ENCODE measurements around the gene CYTH4.

The CYTH4 gene

DNA sequence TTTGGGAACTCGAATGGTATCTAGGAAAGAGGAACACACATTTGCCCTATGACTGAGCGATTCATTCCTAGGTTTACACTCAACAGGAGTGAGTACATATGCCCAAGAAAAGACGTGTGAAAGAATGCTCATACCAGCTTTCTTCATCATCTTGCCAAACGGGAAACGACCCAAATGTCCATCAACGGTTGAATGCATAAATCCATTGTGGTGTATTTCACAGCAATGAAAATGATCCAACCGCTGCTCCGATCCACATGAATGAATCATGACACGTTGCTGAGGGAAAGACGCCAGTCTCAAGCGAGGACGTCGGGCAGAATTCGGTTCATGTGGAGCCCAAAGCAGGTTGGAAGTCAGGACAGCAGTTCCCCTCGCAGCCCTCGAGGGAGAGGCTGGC is 71.5 kb downstream of the CYTH4 start:
- no peak for DNase-seq

DNA sequence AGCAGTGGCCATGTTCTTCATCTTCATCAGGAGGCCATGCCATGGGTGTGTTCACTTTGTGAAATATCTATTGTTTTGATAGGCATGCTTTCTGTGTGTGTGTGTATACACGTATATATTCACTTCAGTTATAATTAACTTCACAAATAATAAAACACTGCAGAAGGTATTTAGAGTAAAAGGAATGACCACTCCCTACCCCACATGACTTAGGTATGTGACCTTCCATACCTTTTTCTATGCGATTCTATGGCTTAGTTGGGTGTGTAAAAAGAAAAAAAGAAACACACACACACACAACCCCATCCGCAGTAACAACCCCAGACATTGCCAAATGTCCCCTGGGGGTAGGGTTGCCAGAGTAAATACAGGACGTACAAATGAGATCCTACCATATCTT is 72.0 kb downstream of the CYTH4 start:
- DNase-seq: no peak

DNA sequence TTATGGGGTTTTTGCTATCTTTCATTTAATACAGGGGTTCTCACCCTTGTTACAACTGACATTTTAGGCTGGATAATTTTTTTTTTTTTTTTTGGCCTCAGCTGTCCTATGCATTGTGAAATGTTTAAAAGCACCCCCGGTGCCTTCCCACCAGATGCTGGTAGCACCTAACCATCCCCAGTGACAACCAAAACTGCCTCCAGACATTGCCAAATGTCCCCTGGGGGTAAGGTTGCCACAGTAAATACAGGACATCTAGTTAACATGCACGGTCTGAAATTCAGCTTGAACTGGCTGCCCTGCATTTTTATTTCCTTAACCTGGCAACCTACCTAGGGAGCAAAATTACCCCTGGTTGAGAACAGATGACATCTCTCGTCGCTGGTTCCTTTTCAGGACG is 72.4 kb downstream of the CYTH4 start:
- DNase-seq: peak; percentile 88

DNA sequence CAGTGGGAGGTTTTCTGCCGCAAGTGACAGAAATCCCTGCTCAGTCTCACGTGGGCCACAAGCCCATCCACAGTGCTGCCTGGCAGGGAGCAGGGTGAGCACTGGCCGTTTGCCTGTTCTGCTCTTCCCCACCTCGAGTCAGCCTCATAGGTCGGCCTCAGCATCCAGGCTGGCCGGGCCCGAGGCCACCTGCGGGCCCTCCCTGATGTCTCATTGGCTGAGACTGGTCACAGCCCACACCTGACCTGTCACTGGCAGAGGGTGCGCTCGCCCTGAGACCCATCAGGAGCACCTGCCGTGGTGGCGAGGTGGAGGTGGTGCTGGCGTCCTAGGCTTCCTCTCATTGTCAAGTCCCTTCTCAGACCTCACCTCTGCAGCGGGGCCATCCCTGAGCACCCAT is 72.9 kb downstream of the CYTH4 start:
- no peak for DNase-seq

DNA sequence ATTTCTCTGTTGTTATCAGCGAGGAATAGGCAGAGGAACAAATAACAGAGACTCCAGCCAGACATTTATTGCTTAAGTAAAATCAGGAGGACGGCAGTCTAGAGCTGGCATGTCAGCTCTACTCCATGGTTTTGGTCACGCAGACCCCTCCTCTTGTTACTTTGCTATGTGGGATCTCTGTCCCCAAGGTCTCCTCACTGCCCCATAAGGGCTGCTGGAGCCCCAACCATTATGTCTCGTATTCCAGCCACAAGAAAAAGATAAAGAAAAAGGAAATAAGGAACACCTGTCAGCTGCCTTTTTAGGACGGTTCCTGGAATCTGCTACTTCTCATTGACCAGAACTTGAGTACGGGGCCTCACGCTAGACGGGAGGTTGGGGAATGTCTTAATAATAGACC is 74.6 kb downstream of the CYTH4 start:
- DNase-seq: no peak

DNA sequence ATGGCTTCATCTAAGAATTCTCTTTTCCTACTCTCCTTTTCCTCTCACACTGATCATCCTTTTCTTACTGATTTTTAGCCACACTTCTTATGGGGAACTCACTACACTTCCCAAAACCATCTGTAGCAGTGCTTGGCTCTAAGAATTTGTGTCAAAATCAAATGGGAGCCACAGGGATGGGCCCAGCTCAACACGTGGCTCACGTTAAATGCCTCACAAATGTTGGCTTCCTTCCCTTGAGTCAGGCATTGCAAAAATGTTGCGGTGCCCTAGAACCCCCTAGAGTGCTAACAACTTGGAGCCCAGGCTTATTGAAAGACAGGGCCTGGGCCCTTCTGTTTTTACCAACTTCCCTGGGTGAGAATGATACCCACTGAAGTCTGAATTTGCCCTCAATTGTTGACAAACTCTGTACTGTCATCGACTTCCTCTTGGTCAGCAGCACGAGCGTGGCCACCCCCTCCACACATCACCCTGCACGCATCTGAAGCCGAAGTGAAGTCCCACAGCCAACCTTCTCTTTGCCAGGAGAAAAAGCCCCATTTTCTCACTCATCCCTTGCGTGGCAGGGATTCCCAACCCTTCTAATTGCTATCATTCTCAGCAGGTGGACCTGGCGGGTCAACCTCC is 75.3 kb downstream of the CYTH4 start:
- DNase-seq: no peak

DNA sequence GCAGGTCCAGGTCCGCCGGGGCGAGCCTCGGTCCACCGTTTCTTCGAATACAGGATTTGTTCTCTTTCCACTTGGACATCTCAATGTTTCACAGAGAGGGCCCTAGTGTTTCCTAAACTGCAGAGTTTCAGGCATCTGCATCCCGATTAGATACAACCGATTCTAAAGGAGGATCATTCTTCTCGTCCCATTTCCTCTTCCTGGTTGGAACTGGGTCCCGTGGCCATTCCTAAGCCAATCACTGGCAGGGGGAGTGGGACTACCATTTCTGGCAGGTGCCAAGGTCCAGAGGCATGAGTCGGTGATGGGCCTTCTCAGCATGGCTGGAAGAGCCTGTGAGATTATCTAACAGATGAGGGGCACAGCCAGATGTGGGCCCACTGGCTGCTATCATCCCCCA is 76.1 kb downstream of the CYTH4 start:
- DNase-seq: no peak

DNA sequence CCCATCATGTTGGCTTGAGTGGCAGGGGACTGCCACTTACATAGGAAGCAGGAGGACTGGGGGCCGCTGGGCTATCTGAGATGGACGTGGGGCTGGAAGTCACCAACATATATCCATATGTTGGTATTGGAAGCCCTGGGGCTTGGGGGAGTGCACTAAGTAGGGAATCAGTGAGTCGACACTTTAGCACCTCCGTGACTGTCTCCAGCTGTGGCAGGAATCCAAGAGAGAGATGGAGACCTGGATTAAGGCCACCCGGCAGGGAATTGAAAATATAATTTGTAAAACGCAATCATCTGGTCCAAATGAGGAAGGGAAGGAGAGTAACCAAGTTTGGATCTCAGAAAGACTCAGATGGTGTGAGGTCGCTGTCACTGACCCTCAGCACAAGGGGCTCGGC is 76.6 kb downstream of the CYTH4 start:
- DNase-seq: no peak

DNA sequence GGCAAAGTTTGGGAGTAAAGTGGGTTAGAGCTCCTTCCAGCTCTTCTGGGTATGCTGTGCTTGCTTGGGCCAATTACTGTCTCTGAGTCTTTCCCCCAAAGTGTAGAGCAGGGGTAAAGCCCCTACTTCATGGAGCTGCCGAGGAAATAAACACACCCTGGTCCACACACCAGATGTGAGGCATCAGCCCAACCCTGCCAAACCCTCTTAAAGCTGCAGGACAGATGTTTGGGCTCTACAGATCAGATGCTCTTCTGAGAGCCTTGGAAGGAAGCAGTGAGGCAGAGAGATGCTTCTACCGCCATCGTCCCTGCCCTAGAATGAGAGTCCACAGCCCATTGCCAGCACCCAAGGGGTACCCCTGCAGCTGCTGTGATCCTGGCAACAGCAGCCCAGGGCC is 80.3 kb downstream of the CYTH4 start:
- DNase-seq: no peak

DNA sequence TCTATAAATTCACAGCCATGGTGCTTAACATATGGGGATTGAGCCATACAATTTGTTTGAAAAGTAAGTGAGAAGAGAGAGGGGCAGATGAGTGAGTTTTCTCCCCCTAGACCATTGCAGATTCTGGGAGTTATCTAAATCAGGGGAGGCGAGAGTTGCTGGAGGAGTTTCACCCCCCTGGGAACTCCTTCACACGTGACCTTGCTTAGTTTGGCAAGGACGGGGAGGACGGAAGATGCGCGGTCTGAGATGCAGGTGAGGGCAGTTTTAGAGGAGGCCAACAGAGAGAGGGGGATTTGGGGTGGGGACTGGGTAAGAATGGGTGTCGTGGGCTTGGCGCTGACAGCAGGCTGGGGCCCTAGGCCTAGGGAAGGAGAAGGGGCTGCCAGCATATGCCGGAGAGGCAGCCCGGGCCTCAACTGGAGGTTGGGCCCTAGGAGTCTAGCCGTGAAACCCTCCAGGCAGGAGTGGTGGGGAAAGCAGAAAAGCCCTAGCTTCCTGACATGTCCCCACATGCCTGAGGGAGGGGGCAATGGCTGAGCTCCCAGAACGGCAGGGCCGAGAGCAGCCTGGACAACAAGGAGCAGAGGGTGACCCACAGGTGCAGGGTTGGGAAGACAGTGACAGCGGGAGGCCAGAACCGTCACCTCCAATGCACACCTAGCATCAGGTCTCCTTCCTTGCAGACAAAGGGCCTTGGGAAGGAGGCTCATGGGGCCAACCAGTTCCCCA is 81.1 kb downstream of the CYTH4 start:
- no peak for DNase-seq

All from NCI-H2171 treated with DMSO at 0.1 percent for 48 hours (cell line).